PC-3 (cell line): ENCODE data around the gene SLC44A5. TPM values are rescaled to one million over a fixed set of nuclear protein-coding genes. Genes with fewer than 3 reads are reported as not detected.

Experiments used
- ATAC-seq: fragments of 200-7000 bp; cut with Tn5 transposase; 2 replicates; pipeline ENCODE4 v1.9.1; 2020; ENCODE audit warnings: mild to moderate bottlenecking, moderate library complexity
- BruUV-seq: library from RNA; stranded (reverse); fragments of 400-500 nt; replicated peaks from 2 replicates; lab custom pipeline; 2021; lab: Mats Ljungman, UMichigan
- CTCF ChIA-PET: fragments of 300-600 bp; sonication (Branson Sonifier 250); formaldehyde crosslinking; loops from one replicate; lab custom pipeline; 2022; ENCODE audit warnings: antibody characterized with exemption; lab: Charles Lee
- POLR2A ChIA-PET: fragments of 300-600 bp; sonication (Branson Sonifier 250); formaldehyde crosslinking; loops from one replicate; lab custom pipeline; 2022; ENCODE audit warnings: antibody characterized with exemption; ENCODE audit not compliant: unreplicated experiment; lab: Charles Lee
- DNase-seq: peaks from one replicate; pipeline ENCODE4 v3.0.0-alpha.2; 2015
- H2AFZ ChIP-seq: fragments of 300-600 bp; sonication (generic); 2 replicates; pipeline ENCODE4 v1.6.0; 2016; ENCODE audit warnings: antibody characterized with exemption, low read length
- H3F3A ChIP-seq: fragments of 300-600 bp; sonication (generic); one replicate; pipeline ENCODE4 v1.6.0; 2017; ENCODE audit warnings: antibody characterized with exemption, low read length, control low read depth, mild to moderate bottlenecking; ENCODE audit not compliant: unreplicated experiment
- H3K27ac ChIP-seq: fragments of 300-600 bp; sonication (generic); 2 replicates; pipeline ENCODE4 v1.5.1; 2016; ENCODE audit warnings: mild to moderate bottlenecking, low read length
- H3K27me3 ChIP-seq: fragments of 300-600 bp; sonication (generic); 2 replicates; pipeline ENCODE4 v1.6.1; 2016; ENCODE audit warnings: low read length, mixed read lengths
- H3K36me3 ChIP-seq: fragments of 300-600 bp; sonication (generic); 2 replicates; pipeline ENCODE4 v1.6.1; 2016; ENCODE audit warnings: low read depth, mixed run types, low read length, mixed read lengths
- H3K4me1 ChIP-seq: fragments of 300-600 bp; sonication (generic); 2 replicates; pipeline ENCODE4 v1.5.1; 2016; ENCODE audit warnings: low read length; ENCODE audit not compliant: insufficient read depth
- H3K4me2 ChIP-seq: fragments of 300-600 bp; sonication (generic); 2 replicates; pipeline ENCODE4 v1.6.0; 2016; ENCODE audit warnings: low read length
- H3K4me3 ChIP-seq: fragments of 300-600 bp; sonication (generic); 2 replicates; pipeline ENCODE4 v1.5.1; 2016; ENCODE audit warnings: mild to moderate bottlenecking, low read length, mixed read lengths
- H3K79me2 ChIP-seq: fragments of 300-600 bp; sonication (generic); 2 replicates; pipeline ENCODE4 v1.6.1; 2017; ENCODE audit warnings: low read length, mixed read lengths
- H3K9ac ChIP-seq: fragments of 300-600 bp; sonication (generic); 2 replicates; pipeline ENCODE4 v1.6.0; 2016; ENCODE audit warnings: mild to moderate bottlenecking, low read length
- H3K9me2 ChIP-seq: fragments of 300-600 bp; sonication (generic); replicated peaks from 2 replicates; pipeline ENCODE4 v1.6.1; 2016; ENCODE audit warnings: mixed run types, low read length, mixed read lengths
- H3K9me3 ChIP-seq: fragments of 300-600 bp; sonication (generic); 2 replicates; pipeline ENCODE4 v1.6.1; 2016; ENCODE audit warnings: low read length, mixed read lengths
- H4K20me1 ChIP-seq: fragments of 300-600 bp; sonication (generic); 2 replicates; pipeline ENCODE4 v1.6.1; 2016; ENCODE audit warnings: low read length, mixed read lengths
- CTCF ChIP-seq: fragments of 300-600 bp; sonication (generic); conservative IDR thresholded peaks from 2 replicates; pipeline ENCODE4 v1.5.1; 2017; ENCODE audit warnings: antibody characterized with exemption, low read depth, mild to moderate bottlenecking, low read length
- EZH2 ChIP-seq: fragments of 300-600 bp; sonication (generic); IDR thresholded peaks from one replicate; pipeline ENCODE4 v1.6.1; 2017; ENCODE audit warnings: antibody characterized with exemption, mild to moderate bottlenecking, low read length; ENCODE audit not compliant: unreplicated experiment
- EZH2phosphoT487 ChIP-seq: fragments of 300-600 bp; sonication (generic); IDR thresholded peaks from 2 replicates; pipeline ENCODE4 v1.6.1; 2018; ENCODE audit warnings: mild to moderate bottlenecking, antibody characterized with exemption, low read length, borderline replicate concordance
- intact Hi-C: fragments of 100-400 bp; cut with micrococcal nuclease; formaldehyde crosslinking; loops from 2 replicates; pipeline ENCODE4 v1.9.0; 2023
- total RNA-seq: library from RNA; depleted of rRNA; stranded (reverse); fragments of >200 nt; gene quantifications from 2 replicates; pipeline ENCODE4 v1.2.3, GENCODE V29; 2014

The SLC44A5 gene
- total RNA-seq, 1 experiment from 2014 or later: not detected

- POLR2A ChIA-PET: no interaction called here
Observed at GRCh38 chr1:75472971-75473603, 137.8 kb downstream of the SLC44A5 start.

GRCh38 chr1:75472089-75472970 lies 138.6 kb downstream of the SLC44A5 start:
- ChIA-PET POLR2A (no interaction called here), CTCF (no interaction called here)
- Histone ChIP-seq H3K27ac (no peak overlapping the region), H4K20me1 (no peaks in the 10 kb centered on the region), H3K9ac (no peak overlapping the region), H3K36me3 (no peaks in the 10 kb centered on the region), H3K9me3 (no peaks in the 10 kb centered on the region), H3K79me2 (no peaks in the 10 kb centered on the region), H2AFZ (no peak overlapping the region), H3F3A (no peaks in the 10 kb centered on the region), H3K4me2 (no peak overlapping the region), H3K27me3 (0 out of 2 replicates have a peak, but pooled peaks cover 7% of the 10 kb centered on the region), H3K4me3 (no peak overlapping the region), H3K4me1 (no peaks in the 10 kb centered on the region), H3K9me2 (no peaks in the 10 kb centered on the region)
- DNase-seq (no peak), ATAC-seq (no peak)
- BruUV-seq: no TSS peak
- no peak for TF ChIP-seq CTCF
- intact Hi-C loops: no loop called here

More at GRCh38 chr1:75472971-75473603, 137.8 kb downstream of the SLC44A5 start:
- Histone ChIP-seq H3K9me2 (no peaks in the 10 kb centered on the region), H3K4me2 (no peak overlapping the region), H3F3A (no peaks in the 10 kb centered on the region), H3K79me2 (no peaks in the 10 kb centered on the region), H3K9ac (no peak overlapping the region), H2AFZ (no peak overlapping the region), H4K20me1 (no peaks in the 10 kb centered on the region), H3K9me3 (no peaks in the 10 kb centered on the region), H3K27me3 (0 out of 2 replicates have a peak, but pooled peaks cover 7% of the 10 kb centered on the region), H3K4me1 (no peaks in the 10 kb centered on the region), H3K27ac (no peak overlapping the region), H3K4me3 (no peak overlapping the region), H3K36me3 (no peaks in the 10 kb centered on the region)
- no TSS peak for BruUV-seq
- no peak for TF ChIP-seq EZH2phosphoT487
- TF ChIP-seq EZH2: no peak
- no peak for TF ChIP-seq CTCF
- intact Hi-C loops: no loop called here
- ATAC-seq (no peak), DNase-seq (no peak)
- CTCF ChIA-PET: no interaction called here

DNA sequence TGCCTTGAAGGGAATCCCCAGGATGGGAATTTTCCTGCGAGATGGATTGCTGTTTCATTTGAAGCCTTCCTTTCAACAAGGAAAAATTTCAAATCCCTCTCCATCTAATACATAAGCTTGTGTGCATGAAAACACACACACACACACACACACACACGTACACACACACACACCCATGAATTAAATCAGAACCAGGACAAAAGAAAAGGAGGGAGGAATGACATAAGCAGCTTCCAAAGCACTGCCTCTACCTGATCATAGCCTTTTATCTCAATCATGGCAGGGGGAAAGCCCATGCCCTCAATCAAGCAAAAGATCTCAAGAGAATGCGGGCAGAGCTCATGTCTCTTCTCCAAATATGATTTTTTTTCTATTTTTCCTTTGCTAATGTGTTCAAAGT lies 139.7 kb downstream of the SLC44A5 start:
- no peaks in the 10 kb centered on the region for H3K4me1 ChIP-seq
- H4K20me1 ChIP-seq: no peaks in the 10 kb centered on the region
- no TSS peak for BruUV-seq
- no peak for ATAC-seq
- H3K9me2 ChIP-seq: no peaks in the 10 kb centered on the region
- 0 out of 2 replicates have a peak, but pooled peaks cover 7% of the 10 kb centered on the region for H3K27me3 ChIP-seq
- POLR2A ChIA-PET: no interaction called here
- TF ChIP-seq CTCF (no peak), EZH2 (no peak), EZH2phosphoT487 (no peak)
- DNase-seq: no peak
- H3F3A ChIP-seq: no peaks in the 10 kb centered on the region
- intact Hi-C loops: no loop called here
- no peaks in the 10 kb centered on the region for H3K36me3 ChIP-seq
- no peaks in the 10 kb centered on the region for H3K79me2 ChIP-seq
- CTCF ChIA-PET: no interaction called here
- H3K4me3 ChIP-seq: no peak overlapping the region
- H3K27ac ChIP-seq: no peak overlapping the region
- no peaks in the 10 kb centered on the region for H3K9me3 ChIP-seq
- H3K9ac ChIP-seq: no peak overlapping the region
- H3K4me2 ChIP-seq: no peak overlapping the region
- H2AFZ ChIP-seq: no peak overlapping the region
